Activated CD4-positive, alpha-beta T cell treated with anti-CD3 and anti-CD28 coated beads, Interleukin-2, amount 50 U/mL, for 16 hours (primary cell): ENCODE data around the gene GRID1.

Source experiments
- DNase-seq: peaks from one replicate; pipeline ENCODE4 v3.0.0-alpha.2; 2020

GRID1 gene

DNA sequence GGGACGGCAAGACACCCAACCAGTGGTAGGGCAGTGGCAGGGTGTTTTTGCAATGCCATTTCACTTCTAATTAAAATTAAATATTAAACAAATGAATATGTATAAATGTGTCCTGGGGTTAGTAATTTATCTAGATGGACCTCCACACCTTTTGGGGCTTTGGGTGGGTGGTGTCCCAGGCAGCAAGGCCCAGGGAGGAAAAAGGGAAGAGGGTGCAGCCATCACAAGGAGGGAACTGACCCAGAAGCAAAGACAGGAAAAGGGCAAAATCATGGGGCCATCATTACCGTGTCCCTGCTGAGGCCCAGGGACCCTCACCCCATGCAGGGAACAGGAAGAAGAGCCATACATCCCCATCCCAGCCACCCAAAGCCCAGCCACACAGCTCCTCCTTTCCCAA, 204.6 kb downstream of the GRID1 start:
- DNase-seq: no peak

DNA sequence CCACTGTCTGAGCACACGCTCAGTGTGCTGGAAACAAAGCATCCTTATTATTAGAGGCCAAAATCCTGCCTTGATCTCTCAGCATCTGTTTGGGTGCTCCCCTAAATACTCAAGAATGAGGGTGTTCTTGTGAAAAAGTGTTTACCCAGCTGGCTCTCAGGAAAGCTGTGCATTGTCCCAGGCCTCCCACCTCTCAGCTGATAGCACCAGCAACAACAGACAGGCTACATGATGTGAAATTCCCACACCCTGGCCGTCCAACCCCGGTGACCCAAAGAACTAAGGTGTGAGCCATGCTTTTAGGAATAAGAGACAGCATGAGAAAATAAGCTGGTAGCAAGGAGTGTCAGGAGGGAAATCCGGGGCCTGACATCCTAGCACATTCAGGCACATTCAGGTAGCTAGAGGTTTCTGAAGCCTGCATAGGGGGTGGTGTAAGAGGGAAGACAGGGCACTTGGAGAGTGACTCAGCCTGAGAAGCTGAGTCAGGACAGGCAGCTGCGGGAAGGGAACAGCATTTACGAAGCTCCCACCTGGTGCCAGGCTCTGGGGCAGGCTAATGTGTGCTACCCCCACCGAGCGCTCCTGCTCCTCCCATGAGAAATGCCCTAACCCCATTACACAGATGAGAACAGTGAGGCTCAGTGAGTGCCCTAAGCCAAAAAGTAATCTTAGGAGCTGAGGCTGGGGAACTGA, 205.6 kb downstream of the GRID1 start:
- DNase-seq: no peak

DNA sequence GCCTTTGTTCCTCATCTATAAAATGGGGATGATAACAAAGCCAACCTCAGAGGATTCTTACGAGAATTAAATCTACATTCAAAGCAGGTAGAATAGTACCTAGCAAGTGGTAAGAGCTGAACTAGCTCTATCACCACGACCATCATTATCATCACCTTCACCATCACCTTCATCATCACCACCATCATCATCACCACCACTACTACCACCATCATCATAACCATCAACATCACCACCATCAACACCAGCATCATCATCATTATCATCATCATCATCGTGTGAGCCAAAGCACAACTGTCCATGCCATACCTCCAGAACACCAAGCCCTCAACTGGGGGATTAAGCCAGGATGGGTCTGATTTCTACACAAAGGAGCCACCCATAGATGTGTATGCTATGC, 206.8 kb downstream of the GRID1 start:
- DNase-seq: no peak

DNA sequence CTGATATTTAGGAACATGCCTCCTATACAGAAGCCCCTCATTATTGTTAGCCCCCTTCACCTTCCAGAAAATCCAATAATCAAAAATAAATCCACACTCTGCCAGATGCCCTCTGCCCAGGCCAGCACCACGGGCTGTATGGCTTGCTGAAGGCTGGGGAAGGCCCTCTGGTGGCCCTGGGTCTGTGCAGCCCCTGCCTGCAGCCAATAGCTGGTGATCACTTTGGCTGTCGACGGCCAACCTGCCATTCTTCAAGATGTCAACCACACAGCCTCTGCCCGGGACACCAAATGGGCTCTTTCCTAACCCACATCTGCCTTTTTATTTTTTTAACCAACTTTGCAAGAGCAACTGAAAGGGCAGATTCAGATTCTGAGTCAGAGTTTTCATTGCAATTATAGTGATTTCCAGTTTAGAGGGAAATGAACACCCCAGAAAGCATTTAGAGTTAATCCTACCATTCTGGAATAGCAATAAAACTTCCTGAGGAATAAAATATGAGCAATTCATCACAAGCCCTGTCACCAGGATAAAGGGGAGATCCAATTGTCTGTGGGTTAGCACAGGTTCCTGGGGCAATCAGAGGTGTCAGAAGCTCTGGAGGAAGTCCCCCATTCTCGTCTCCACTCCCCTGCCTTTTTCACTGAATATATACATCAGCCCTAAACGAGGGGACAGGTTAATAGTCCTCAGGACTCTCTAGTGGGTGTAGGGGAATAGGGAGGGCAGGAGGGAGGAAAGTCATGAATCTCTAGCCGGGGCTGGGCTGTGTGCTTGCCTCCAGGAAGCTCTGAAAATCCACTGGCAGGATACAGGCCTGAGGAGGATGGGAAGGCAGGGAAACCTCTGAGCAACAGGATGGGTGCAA, 211.3 kb downstream of the GRID1 start:
- no peak for DNase-seq

DNA sequence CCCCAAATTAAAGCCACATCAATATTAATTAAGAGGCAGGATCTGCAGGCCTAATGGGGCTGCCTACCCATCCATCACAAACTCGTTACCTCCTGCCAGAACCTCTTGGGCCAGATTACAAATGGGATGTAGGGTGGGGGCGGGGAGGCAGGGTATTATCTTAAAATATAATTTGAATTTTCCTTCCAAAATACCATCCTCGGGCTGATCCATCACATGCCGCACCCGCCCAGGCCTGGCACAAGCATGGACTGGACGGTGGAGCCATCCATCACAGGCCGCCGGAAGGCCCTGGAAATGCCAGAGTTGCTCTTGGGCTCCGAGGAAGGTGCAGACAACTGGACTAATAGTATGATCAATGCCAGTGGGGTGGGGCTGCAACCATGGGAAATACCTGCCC, 212.8 kb downstream of the GRID1 start:
- DNase-seq: no peak

DNA sequence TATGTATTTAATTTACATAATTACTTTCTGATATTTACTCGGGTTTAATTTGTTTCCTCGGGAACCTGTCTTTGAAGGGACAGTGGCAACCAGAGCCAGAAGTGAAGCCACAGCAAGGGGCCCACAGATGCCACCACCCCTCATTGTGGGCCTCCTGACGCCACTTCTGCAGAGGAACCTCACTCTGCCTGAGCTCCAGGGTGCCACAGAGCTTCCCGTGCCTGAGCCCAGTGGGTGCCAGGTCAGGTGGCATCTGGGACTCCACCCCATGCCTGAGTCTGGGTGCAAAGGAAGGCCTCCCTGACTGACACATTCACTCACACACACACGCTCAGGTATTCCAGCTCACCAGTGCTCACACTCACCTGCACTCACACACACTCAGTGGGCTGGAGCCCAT, 213.7 kb downstream of the GRID1 start:
- no peak for DNase-seq

DNA sequence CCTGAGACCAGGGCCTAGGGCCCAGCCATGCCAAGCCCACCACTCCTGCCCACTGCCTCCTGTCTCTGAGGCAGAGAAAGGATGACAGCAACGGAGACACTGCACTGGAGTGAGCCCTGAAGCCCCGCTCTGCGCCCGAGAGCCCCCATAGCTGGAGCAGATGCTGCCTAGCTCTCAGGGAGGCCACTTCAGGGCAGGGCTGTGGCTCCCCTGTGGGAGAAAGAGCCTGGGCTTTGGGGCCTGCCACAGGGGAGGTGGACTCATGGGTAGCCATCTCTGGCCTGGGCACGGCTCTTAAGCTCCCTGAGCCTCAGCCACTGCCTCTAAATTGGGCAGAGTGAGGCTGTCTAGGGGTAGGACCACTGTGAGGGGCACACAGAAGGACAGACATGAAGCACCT, 214.2 kb downstream of the GRID1 start:
- no peak for DNase-seq

DNA sequence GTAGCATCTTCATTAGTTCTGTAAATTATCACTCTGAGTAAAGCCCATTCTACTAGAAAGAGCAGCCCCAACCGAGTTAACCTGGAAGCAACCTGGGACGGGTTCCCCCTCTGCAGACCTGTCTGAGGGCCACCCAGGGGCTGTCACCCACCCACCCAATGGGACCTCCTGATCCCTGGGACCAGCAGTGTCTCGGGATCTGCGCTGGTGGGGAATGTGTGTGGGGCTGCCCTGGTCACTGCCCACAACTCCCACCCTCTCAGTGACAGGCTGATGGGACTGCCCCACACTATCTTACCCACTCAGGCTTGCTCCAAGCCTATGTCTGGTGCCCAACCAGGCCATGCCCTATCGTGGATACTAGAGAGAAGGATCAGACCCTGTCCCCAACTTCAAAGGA, 215.0 kb downstream of the GRID1 start:
- no peak for DNase-seq

DNA sequence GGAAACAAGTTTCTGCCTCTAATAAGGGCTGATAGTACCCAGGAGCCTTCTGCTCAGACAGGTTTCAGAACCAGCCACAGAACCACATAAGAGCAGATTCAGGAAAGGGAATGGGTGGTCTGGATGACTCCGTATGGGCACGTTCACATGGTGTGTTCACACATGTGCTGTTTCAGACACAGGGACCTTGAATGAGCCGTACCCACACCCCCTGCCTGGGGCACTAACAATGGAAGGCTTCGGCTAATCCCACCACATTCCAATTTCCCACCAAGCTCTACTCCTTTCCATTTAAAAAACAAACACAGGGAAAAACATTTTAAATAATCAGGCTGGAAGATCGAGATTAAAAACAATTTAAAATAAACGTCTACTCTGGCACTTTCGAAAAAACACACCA, 217.3 kb downstream of the GRID1 start:
- DNase-seq: no peak

DNA sequence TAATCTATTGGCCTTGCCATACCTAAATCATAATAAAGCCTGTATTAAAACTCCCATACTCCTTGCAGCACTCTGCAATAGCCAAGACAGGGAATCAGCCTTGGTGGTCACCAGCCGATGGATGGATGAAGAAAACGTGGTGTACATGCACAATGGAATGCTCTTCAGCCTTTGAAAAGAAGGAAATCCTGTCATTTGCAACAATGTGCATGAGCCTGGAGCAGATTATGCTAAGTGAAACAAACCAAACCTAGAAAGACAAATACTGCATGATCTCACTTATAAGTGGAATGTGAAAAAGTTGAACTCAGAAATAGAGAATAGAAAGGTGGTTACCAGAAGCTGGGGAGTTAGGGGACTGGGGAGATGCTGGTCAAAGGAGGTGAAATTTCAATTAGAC, 218.5 kb downstream of the GRID1 start:
- DNase-seq: no peak

DNA sequence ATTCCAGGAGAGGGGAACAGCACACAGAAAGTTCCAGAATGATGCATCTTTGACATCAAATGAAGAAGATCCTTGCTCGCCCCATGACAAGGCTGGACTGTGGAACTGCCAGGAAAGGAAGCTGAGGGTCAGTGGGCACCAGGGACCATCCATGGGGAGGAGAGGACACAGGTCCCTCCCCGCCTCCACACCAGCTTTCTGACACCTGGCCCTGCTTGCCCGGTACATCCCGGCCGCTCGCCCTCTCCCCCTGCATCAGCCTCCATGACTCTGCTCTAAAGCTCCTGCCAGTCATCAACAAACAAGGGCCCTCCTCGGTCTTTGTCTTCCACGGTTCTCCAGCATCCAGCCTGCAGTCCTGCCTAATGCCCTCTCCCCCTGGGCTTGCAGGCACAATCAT, 222.3 kb downstream of the GRID1 start:
- no peak for DNase-seq

DNA sequence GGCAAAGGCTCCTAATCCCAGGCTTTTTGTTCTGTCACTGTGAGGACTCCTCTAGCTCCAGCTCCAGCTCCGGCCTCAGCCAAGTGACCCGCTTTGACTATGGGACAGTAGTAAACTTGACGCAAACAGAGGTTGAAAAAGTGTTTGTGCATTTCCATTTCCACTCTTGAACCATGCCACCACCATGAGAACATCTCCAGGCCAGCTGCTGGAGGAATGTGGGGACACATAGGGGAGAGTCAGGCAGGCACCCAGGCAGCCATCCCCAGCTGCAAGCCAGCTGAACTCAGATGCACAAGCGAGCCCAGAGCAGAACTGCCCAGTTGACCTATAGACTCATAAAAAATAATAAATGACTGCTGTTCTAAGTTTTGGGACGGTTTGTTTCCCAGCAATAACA, 224.7 kb downstream of the GRID1 start:
- DNase-seq: no peak

DNA sequence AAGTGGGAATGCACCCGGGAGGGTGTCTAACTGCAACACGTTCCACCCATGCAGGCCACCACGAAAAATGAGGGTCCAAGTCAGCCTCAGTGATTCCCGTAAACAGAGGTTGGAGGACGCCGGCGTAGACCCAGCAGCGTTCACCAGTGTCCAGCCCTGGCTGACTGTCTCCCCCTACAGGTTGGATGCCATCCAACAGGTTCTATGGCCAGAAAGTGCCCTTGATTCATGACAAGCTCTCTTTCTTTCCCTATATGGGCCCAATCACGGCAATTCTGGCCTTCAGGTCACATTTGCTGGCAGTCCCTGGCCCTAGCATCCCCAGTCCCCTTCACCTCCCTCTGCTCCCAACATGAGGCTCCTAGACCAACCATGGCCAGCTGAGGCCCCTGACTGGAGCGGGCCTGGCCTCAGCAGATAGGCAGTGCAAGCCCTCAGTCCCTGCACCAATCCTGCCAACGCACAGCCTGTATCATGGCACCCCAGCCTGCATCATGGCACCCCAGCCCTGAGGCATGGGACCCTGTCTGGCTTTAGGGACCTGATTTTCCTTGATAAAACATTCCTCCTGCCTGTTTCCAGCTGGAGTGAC, 227.4 kb downstream of the GRID1 start:
- DNase-seq: peak; percentile 36

DNA sequence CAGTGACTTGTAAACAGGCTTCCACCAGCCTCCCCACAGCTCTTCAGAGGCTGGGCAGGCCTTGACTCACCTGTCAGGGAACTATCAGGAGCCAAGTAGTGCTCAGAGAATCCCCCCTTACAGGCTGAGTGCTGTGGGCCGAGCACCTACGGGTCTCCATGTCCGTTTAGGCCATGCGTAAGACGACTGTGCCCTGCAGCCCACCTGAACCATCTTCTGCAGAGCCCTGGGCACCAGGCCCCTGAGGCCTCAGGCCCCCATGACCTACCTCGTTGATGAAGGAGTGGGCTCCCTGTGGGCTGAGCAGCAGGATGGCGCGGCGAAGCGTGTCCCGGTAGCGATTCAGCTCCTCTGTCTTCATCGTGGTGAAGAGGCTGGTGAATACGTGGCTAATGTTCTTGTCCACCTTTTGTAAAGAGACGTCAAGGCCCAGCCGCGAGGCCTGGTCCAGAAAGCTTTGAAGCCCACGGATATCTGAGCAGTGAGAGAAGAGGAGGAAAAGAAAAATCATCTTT, 228.0 kb downstream of the GRID1 start:
- no peak for DNase-seq

DNA sequence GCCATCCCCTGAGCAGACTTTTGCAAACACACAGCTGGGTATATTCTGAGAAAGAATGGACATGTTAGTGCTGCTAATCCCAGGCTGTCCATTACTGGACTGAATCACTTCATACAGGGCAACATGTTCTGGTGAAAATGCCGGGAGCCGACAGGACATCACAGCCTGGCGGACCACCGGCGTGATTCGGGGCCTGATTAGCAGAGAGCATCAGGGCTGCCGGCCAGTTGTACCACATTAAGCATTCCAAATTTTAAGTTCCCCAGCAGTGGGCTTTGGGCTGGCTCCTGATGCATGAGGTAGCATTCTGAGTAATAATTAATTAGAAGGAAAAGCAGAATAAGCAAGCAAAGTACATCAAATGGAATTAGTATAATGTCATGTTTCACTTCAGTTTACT, 229.0 kb downstream of the GRID1 start:
- DNase-seq: no peak

DNA sequence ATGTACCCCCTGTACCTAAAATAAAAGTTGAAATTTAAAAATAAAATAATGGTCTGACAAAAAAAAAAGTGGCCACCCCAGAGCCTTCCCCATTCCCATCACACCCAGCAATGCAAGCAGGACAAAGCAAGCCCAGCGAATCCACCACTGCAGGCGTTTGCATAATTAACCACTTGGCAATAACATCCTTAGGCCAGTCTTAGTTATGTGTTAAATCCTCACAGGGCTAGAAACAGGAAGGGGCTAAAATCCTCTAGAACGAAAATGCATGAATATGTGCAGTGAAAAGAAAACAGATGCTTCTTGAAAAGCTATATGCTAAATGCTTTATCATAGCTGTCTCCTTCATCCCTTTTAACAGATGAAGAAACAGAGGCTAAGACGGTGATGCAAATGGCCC, 229.7 kb downstream of the GRID1 start:
- DNase-seq: no peak

DNA sequence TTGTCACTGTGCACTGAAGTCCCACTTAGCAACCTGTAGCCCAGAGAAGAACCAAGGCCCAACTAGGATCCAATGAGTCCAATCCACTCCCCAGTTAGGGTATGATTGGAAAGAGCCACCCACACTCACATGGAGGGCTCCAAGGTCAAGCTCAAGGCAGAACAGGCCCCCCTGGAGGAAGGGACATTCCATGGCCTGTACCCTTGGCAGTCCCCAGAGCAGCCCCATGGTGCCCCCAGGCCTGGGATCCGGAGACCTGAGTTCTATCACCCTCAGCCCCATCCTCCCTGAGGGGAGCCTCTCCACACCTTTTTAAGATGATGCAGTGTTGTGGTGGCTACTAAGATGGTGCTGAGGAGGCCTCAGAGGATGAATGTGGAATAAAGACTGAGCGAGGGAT, 231.4 kb downstream of the GRID1 start:
- DNase-seq: no peak

DNA sequence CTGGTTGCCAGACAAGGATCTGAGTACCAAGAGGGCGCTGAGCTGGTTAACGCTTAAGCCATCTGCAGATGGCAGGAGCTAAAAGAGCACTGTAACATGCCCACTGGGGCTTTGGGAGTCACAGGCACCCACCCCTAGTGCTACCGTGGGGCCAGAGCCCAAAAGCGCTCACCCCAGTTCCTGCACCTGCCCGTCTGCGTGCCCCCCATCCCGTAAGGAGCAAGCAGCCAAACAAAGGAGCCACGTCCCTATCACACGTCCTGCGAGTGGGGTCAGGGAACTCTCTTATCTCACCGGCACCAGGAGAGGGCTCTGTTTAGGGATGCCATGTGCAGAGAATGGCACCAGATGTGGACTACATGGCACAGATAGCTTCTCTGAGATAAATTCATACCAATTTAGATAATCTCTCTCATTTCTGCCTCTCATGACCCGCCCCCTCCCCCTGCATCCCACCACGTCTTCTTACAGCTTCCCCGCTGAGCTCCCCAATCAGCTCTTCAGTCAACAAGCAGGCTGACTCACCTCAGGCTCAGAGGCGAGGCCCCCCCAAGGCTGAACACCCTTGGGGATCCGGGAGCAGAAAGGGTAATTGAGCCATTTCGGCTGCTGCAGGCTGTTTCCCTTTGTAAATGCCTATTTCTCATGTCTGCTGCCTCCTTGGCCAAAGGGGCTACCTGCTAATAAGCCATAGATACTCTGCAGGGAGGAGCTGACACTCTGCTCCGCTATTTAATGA, 235.7 kb downstream of the GRID1 start:
- no peak for DNase-seq

DNA sequence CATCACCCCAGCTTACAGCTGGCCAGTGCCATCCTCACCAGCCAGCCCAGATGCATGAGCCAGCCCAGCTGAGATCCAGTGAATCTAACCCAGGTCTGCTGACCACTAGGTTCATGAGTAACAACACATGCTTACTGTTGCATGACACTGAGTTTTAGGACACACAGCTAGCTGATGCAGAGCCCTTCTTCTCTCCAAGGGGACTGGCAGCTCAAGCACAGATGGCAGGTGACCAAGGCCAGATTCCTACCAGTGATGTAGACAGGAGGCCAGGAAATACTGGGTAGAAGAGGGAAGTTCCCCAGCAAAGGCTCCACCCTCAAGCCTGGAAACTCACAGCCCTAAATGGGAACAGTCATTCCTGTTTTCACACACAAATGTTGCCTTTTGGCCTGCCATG, 236.6 kb downstream of the GRID1 start:
- no peak for DNase-seq

DNA sequence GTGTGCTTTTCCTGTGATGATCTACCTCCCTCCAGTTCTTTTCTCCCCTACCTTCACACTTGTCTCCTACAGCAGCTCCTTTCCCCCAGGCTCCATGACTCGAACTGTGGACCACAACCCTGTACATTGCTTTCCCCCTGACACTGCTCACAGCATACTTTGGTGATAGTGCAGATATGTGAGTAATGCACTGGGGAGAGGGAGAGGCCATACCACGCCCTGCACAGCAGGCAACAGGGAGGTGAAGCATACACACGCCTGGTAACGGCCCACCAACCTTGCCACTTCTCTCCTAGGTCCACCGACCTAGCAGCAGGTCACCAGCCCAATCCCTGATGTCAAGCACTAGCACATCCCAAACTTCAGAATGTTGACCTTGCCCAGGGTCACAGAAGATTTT, 238.2 kb downstream of the GRID1 start:
- no peak for DNase-seq

DNA sequence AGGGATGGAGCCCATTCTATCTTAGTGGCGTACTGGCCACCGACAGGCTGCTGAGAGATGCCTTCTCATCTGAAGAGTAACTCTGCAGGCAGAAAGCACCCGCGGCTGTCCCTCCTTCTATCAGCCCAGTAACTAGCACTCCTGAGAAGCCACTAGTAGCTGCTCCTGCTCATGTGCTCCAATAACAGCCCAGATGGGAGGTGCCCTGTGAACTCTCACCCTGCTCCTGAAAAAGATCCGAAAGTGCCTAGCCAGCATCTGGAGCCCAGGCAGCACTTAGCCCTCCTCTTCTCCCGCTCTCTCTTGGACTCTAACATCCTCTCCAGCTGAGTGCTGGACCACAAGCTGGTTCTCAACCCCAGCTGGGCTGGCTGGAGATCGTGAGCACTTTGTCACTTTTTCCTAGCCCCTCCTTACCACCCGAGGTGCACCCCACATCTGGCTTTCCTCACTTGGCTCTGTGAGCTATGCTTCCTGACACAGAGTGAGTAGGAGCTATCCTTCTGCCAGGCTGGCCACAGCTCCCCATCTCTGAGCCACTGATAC, 239.2 kb downstream of the GRID1 start:
- no peak for DNase-seq

DNA sequence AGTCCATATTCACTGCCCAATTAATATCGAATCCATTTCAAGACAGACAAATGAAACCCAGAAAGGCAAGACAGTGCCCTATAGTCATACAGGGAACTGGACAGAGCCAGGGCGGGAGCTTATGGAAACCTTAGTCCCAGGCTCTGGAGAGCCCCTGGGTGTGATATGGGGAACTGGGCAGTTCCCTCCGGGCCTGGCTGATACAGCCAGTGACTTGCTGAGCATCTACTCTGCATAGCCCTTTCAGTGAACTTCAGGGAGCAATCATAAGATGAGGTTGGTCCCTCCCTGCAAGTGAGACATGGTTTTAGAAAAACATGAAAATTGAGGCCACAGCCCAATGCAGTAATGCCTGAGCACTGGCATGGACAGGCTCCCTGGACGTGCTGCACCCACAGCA, 241.9 kb downstream of the GRID1 start:
- no peak for DNase-seq

DNA sequence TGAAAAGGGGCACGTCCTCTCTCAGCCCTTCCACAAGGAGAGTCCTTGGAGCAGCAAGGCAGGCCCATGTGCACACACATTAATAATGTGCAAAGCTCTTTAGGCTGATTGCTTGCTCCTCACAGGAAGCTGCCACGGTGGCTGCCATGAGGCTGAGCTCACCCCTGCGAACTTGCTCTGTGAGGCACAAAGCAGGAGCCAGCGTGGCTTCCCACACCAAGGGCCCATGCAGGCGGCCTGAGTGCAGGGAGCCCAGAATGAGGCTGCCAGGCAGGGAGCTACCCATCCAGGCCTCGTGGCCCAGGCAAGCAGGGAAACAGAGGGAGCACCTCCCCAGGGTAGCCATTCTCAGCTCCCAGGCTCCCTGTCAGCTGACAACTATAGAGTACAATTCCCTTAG, 242.9 kb downstream of the GRID1 start:
- no peak for DNase-seq
